SW480 (cell line): Measurements from ENCODE around the gene ENOX2.
"Not testable (repeated sequence)": the region's sequence is repeated elsewhere in the genome, so short reads cannot be mapped to it uniquely, and the experiment has no call there.

ENCODE experiments used
- DNase-seq: peaks from one replicate; pipeline ENCODE4 v3.0.0-alpha.2; 2016; ENCODE audit warnings: low spot score

ENOX2 gene

GRCh38 chrX:130902783-130903613, at the start of gene ENOX2:
TSS of gene ENOX2 (minus strand) at chrX:130903209. CDS start at chrX:130703216, 199,993 bp downstream.
- DNase-seq, result peak; percentile 98

- DNase-seq, result no peak
Measured at GRCh38 chrX:130952266-130953043, 49.4 kb upstream of the ENOX2 start.

GRCh38 chrX:130944230-130944629, 41.2 kb upstream of the ENOX2 start:
- no peak for DNase-seq

GRCh38 chrX:130937101-130937500, 34.1 kb upstream of the ENOX2 start:
- DNase-seq, result no peak

- no peak for DNase-seq
Measured at GRCh38 chrX:130933358-130933757, 30.3 kb upstream of the ENOX2 start.

GRCh38 chrX:130920405-130920804, 17.4 kb upstream of the ENOX2 start:
- not testable (repeated sequence) for DNase-seq

GRCh38 chrX:130919676-130920075, 16.7 kb upstream of the ENOX2 start:
- not testable (repeated sequence) for DNase-seq

- not testable (repeated sequence) for DNase-seq
Measured at GRCh38 chrX:130918498-130918897, 15.5 kb upstream of the ENOX2 start.

GRCh38 chrX:130916636-130917422, 13.8 kb upstream of the ENOX2 start:
- DNase-seq, result peak; percentile 37

- DNase-seq, result no peak
Measured at GRCh38 chrX:130915302-130915701, 12.3 kb upstream of the ENOX2 start.

- no peak for DNase-seq
Measured at GRCh38 chrX:130909469-130910136, 6.6 kb upstream of the ENOX2 start.

GRCh38 chrX:130906776-130907175, 3.8 kb upstream of the ENOX2 start:
- no peak for DNase-seq

- DNase-seq, result no peak
Measured at GRCh38 chrX:130902446-130902782, 595 bp downstream of the ENOX2 start.

- no peak for DNase-seq
Measured at GRCh38 chrX:130896802-130897501, 6.1 kb downstream of the ENOX2 start.

- no peak for DNase-seq
Measured at GRCh38 chrX:130896026-130896425, 7.0 kb downstream of the ENOX2 start.

- no peak for DNase-seq
Measured at GRCh38 chrX:130895299-130895698, 7.7 kb downstream of the ENOX2 start.

- no peak for DNase-seq
Measured at GRCh38 chrX:130893356-130894085, 9.5 kb downstream of the ENOX2 start.

GRCh38 chrX:130887376-130887775, 15.6 kb downstream of the ENOX2 start:
- DNase-seq, result no peak

- DNase-seq, result no peak
Measured at GRCh38 chrX:130885996-130886395, 17.0 kb downstream of the ENOX2 start.

GRCh38 chrX:130885508-130885907, 17.5 kb downstream of the ENOX2 start:
- DNase-seq, result no peak

GRCh38 chrX:130884627-130885026, 18.4 kb downstream of the ENOX2 start:
- no peak for DNase-seq
